ENCODE measurements around the gene EGFLAM.

Gene EGFLAM

DNA sequence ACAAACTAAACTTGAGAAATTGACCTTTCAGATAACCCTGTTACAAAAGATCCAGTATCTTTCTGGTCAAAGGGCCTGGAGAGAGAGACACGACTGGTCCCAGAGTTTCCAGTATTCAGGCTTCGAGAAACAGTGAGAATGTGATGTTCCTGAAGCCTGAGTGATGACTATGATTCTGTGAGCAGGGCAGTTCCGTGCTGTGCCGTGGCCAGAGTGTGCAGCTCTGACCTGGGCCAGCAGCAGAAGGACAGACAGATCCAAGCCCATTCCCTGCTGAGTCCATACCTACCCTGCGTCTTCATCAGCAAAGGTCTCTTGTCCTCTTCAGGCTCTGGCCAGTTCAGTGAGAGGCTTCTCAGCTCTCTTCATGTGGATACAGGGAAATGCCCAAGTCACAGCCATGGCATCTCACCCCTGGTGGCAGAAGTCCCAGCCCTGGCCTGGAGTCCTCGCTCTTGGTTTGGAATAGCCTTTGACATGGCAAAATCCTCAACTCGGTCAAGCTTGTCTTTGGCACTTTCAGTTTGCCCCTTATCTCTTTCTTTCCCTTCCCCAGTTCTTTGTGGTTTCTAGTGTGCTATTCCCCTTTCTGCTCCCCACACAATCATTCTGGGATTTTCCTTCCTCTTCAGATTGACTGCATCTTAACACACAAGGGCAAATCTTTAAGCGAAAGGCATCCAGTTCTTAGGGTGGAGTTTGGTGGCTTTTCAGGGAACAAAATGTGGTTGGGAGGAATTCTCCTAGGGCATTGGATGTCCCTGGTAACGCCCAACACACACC lies 190.4 kb downstream of the EGFLAM start:
- no peak for DNase-seq (ENCODE audit: low read depth)

DNA sequence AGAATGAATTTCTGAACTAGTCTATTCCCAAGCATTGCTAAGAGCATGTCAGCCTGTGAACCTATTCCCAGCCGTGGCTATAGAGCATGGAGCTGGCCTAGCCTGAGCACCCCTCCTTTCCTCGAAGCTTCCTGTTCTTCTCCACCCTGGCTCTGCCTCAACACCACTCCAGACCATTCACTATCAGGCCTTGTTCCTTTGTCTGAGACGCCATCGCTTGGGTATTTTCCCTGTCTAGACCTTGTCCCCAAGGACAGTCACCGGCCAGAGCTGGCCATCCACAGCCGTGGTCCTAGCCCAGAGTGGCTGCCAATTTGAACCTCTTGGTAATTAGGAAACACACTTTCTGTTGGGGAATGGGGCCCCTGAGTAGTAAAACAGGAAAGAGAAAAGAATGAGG lies 192.3 kb downstream of the EGFLAM start:
- no peak for DNase-seq (ENCODE audit: low read depth)

DNA sequence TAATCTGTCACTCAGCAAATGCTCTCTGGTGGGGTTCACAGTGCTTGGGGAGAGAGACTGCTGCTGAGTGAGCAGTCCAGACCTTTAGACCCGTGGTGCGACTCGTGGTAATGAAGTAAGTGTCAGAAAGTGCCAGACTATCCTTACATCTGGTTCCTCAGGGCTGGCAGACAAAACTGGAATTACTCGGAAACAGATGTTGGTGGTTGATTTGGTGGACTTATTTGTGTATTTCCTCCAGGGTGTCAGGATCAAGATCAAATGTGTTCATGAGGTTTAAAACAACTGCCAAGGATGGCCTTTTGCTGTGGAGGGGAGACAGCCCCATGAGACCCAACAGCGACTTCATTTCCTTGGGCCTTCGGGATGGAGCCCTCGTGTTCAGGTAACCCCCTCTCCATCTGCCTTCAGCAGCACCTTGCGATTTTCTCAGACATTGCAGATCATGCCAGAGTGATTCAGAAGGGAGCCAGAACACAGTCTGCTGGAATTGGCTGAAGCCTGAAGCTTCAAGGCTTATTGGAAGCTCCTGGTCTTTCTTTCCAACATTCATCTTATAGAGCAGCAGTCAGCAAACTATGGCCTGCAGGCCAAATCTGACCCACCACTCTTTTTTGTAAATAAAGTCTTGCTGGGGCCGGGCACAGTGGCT lies 192.8 kb downstream of the EGFLAM start:
- DNase-seq (ENCODE audit: low read depth), result no peak

DNA sequence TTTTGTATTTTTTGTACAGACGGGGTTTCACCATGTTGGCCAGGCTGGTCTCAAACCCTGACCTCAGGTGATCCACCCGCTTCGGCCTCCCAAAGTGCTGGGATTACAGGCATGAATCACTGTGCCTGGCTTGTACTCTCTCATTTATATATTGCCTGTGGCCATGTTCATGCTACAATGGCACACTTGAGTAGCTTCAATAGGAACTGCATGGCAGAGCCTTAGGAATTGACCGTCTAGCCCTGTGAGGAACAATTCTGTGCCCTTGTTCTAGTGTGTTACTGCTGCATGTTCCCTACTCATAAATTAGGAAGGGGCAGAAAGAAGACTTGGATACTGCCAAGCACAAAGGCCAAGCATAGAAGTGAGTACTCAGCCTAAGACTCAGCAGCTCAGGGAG lies 193.8 kb downstream of the EGFLAM start:
- no peak for DNase-seq (ENCODE audit: low read depth)

DNA sequence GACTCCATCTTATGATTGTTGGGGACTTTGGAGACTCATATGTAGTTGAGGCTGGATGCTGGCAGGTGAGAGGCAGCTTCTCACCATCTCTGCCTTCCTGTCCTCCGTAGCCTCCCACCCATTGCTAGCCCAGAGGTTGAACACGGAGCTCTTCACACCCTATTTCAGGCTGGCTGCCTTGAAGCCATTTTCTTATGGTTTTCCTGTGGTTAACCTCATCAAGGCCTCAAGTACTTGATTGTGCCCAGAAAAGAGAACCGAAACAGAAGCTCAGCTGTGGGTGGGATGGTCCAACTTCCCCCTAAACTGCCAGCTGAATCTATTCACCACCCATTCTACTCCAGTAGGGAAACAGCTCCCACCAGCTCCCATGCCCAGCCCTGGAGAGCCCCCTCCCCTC lies 195.1 kb downstream of the EGFLAM start:
- DNase-seq (ENCODE audit: low read depth), result no peak

DNA sequence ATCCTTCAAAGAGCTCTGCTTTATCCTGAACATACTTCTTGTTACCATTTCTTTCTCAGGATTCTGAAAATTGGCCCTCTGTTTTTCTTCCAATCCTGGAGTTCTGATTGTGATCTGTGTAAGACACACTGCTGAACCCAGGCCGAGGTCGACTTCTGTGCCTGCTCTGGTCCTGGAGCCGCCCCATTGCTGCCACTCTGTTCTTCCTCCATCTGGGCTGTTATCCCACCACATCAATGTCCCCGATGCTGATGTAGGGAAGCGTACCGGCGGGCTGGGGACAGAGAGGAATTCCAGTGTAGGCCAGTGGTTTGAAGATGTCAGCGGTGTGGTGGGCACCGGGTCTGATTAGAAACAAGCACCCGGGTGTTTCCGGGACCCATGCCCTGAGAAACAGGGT lies 195.6 kb downstream of the EGFLAM start:
- no peak for DNase-seq (ENCODE audit: low read depth)

DNA sequence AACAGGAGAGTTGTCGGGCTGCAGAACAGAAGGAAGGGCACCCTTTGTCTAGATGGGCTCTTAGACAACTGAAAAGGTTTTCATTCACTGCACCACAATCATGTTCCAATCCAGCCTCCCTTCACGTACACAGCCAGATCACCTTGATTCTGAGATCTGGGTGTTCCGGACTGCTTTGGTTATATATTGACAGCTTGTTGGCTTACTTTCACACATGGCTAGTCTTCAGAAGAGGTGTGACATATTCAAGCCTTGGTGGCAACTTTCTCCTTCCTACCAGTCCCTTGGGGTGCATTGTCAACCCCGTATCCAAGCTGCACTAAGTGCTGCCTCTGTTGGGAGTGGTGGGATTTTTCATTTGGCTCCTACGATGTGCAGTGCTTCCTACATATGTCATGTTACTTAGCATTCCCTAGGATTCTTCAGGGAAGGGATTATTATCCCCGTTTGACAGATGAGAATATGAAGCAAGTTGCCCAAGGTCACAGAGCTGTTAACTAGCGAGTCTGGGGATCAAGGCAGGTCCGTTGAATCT lies 197.5 kb downstream of the EGFLAM start:
- DNase-seq (ENCODE audit: low read depth), result no peak

DNA sequence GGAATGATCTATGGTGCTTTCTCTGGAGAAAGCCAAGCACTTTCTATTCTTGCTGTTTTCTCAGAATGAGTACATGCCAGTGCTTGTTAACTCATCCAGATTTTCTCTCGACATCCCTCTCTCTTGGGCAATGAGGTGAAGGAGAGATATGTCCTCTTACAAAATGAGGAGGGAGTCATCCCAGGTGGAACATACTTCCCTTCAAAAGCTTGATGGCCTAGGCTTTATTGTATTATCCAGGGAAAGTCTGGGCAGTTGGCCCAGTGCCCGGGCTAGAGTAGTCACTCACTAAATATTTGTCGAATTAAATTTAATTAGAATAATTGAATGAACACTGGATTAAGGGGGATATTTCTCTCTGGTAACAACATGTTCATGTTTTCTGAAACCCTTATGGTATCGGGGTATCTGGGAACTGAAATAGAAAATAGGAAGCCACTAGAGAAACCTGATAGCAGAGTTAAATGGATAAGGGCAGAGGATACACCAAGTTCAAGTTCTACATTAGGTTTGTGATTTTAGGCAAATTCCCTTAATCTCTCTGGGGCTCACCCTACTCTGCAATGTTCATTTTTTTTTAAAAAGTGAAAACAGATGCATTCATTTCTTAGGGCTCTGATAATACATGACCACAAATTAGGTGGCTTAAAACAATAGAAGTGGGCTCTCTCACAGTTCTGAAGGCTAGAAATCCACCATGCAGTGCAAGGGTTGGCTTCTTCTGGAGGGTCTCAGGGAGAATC lies 198.5 kb downstream of the EGFLAM start:
- DNase-seq (ENCODE audit: low read depth), result no peak

DNA sequence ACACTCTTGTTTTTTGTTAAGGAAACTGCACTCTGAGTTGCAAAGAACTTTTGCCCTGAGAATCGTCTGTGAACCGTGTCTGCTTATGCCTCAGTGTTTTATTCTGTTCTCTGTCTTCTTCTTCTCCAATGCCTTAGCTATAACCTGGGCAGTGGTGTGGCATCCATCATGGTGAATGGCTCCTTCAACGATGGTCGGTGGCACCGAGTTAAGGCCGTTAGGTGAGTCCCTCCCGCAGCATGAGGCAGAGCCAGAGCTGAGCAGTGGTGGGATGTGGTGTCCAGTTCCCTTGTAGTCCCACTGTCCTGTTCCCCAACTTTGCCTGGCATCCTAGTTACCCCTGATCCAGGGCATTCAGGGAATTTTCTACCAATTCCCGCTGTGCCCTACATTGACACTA lies 199.8 kb downstream of the EGFLAM start:
- no peak for DNase-seq (ENCODE audit: low read depth)

DNA sequence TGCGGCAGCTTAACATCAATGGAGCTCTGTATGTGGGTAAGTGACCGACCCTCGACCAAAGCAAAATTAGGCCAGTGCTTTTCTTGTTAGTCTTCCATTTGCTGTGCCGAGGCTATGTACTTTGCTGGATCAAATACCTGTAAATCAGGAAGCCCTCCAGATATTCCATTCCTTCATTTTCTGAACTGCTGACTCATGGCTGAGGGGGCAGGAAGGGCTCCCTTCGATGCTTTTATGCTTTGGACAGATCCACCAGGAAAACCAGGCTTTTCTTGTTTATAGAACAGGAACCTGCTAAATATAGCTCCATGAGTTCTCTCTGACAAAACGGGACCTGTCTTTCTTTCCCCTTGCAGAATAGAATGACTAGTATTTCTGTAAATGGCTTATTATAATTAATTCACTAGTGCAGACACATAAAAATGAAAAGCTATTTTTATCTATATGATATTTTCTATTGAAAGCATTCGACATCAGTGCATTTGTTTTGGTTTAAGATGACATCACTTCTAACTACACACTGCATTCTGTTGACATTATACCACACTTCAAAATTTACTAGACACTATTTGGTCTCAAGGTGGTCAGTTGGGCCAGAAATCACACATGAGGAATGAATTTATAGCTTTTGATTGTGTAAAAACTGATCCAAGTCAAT lies 204.7 kb downstream of the EGFLAM start:
- DNase-seq (ENCODE audit: low read depth), result no peak

DNA sequence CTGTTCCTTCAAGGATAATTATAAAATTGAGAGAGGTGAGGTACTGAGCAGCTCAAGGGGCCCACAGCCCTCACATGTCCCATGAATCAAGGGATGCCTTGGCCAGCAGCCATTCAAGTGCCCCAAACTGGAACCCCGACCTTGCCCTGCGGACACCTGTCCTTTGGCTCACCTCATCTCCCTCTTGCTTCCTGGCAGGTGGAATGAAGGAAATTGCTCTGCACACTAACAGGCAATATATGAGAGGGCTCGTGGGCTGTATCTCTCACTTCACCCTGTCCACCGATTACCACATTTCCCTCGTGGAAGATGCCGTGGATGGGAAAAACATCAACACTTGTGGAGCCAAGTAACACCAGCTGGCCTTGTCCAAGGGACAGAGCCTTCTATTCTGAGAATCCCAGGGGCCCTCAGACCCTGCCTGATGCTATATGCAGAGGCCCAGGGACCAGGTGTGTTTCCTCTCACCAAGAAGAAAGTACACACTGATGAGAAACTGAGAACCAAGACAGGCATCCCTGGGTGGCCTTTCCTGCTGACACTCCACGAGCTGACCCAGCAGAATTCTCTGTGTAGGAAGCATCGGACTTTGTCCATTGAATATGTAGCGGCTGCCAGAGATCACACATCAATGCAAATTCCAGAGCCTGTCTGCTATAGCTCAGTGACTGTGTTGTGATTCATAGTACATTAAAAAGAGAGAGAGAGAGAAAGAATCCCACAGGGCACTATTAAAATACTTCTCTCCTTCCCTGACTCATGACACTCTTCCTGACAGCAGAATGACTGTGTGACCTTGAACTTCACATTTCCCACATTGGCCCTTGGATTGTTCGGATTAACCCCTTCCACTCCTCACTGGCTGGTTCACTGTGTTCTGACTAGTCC lies 205.5 kb downstream of the EGFLAM start:
- peak; percentile 88 for DNase-seq (ENCODE audit: low read depth)

DNA sequence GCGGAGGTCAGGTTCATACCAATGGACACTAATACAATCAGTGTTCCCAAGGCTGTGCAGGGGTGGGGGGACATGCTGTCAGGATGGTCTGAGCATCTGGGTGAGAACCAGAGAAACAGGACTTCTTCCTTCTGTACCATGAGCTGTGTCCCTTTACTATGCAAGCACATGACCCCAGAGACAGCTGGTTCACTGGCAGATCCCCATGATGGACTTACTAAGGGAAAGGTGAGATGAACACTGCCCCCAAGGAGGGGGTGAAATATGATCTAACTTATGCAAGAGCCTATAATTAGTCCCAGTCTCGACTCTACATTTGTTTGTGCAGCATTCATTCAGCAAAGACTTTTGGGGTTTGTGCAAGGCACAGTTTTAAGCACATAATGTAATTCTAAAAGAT lies 206.7 kb downstream of the EGFLAM start:
- no peak for DNase-seq (ENCODE audit: low read depth)

DNA sequence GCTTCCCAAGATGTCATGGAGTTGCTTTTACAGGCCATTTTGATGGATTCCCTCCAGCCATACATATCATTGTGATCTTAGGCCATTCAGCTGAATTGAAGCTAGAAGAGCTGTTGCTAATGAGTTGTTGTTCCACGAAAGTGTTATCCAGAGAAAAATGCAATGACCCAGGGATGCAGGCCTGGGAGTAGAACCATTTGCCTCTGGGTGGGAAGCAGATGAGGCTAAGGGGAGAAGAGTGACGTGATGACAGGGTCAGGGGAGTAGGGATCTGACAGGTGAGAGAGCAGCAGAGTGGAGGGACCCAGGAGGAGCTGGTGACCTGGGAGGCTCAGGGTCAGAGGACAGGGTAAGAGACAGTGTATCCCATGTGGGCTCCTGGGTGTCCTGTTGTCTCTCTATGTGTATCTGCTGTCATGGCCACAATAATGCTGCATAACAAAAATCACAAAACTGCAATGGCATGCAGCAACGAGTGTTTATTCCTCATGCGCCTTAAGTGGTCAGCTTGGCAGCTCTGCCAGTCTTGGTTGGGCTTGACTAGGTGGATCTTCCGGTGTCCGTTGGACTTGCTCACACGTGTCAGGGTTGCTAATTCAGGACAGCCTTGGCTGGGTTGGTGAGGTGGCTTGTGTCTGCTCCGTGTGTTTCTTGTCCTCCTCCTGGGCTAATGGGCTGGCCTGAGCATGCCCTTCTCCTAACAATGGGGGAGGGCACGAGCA lies 207.5 kb downstream of the EGFLAM start:
- no peak for DNase-seq (ENCODE audit: low read depth)

DNA sequence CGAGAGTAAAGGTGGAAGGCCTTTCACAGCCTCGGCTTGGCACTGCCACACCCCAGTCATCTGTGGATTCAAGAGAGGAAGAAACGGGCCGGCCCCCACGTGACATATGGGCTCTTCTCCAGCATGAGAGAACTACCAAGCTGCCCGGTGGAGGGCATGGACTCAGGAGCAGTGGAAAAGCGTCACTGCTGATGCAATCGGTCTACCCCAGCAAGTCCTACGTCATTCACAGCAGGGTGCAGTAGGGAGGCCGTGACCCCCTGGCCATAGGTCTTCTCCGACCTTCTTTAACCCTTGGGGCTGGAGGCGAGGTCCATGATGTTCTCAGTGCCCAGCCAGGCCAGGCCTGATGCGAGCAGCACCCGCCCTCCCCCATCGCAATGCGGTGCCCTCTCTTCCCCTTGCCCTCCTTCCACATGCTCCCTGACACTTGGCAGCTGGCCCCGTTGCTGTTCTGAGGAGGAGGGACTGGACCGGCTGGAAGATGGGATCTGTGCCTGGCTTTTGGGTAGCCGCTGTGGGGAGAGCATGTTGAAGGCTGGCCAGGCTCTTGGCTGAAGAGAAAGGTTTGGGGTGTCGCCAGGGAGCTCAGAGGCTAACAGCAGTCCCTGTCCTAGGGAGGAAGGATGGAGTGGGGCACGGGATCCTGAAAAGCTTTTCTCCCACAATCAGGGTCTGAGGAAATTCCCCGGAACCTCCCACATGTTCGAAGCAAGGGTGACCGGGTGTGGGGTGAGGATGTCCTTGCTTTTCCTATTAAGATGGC lies 208.2 kb downstream of the EGFLAM start:
- peak; percentile 37 for DNase-seq (ENCODE audit: low read depth)

DNA sequence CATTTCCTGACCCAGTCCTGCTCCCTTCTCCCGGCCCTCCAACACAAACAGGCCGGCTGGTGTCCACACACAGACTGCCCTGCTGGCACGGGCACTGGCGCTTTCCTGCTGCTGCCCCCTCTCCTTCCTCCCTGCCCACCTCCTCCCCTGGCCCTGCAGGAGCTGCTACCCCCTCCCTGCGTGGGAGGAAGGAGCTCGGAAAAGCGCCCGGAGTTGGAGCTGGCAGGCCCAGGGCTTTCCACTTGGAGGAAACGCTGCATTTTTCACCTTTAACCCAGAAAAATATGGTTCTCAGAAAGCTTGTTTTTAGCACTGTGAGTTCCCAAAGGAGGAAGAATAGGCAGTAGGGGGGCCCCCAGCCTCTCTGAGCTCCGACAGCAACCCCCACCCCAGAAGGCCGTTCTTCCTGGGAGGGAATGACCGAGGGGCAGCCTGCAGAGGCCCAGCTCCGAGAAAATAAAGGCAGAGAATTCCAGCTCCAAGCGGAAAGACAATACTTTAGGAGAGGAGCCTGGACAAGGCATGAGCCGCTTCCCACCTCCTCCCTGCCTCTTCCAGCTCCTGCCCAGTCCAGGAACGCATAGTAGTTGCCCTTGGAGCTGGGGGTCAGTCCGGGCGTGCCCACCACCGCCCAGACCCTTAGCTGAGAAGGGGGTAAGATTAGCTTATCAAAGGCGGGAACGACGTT lies 209.1 kb downstream of the EGFLAM start:
- no peak for DNase-seq (ENCODE audit: low read depth)

DNA sequence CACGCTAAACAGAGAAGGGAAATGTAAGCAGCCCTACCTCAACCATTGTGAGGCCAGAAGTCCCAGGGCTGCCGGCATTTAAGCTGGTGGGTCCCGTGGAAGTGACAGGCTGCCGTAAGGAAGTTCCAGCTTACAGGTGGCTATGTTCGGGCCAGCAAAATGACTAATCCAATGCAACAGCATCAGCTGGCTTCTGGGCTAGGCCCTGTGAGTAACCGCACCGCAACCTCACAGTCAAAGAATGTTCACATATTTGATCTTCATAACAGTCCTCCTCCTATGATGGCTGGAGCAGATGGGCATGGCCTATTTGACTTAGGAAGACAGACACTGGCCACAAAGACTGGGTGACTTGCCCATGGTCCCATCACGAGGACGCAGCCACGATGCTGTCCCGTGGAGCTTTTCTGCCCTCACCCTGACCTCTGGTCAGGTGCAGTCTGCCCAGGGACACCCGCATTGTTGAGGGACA lies 209.9 kb downstream of the EGFLAM start:
- DNase-seq (ENCODE audit: low read depth), result peak; percentile 82

DNA sequence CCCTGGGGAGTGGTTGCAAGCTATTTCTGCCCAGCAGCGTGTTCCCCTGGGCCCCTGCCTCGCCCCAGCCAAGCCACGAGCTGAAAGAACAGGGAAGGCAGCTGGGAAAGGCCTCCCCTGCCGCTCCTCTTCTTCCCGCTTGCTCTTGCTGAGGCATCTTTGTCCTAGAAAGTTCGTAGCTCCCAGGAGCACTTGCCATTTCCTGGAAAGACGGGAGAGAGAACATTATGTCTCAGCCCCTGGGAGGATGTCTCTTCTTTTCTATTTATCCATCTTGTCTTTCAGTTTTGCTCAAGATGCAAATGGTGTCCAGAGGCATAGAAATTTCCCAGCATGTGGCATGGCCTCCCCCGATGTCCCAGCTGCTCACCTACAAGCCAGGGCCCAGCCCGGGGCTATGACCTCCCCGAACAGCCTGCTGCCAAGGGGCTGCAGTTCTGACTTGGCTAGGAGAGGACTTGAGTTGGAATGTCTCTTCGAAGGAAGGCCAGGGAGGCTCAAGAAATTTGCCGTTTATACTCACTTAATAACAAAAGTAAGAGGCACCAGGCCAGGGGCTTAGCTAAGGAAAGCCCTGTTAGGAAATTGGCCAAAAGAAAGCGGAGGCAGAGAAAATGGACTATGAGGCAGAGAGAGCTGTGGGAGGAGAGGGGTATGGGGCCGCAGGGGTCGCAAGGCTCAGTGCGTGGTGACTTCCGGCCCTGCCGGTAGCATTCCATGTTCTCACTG lies 210.8 kb downstream of the EGFLAM start:
- no peak for DNase-seq (ENCODE audit: low read depth)

DNA sequence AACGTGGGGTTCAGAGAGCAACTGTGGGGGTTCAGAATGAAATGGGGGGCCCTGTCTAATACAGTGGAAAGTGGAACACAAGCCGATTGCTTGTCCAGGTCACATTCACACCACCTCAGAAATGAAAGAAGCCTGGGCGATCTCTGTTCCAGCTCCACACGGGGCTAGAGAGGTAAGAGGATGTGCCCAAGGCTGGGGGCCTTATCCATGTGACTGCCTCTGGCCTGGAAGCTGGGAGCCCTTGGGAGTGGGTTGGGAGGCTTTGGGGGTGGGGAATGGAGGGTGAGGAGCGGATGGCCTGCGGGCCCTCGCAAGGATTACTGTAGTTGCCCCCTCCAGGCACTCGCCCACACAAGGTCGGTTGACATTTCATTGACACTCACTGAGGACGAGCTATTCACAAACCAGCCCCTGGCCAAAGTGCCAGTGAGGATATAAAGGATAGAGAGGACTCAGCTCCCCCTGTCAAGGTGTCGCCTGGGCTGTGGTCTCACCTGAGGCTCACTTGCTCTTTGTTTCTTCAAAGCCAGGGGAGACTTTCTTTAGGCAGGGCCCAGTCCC lies 211.4 kb downstream of the EGFLAM start:
- DNase-seq (ENCODE audit: low read depth), result no peak
